Measurements from ENCODE around the gene KCNJ14.

Gene KCNJ14

DNA sequence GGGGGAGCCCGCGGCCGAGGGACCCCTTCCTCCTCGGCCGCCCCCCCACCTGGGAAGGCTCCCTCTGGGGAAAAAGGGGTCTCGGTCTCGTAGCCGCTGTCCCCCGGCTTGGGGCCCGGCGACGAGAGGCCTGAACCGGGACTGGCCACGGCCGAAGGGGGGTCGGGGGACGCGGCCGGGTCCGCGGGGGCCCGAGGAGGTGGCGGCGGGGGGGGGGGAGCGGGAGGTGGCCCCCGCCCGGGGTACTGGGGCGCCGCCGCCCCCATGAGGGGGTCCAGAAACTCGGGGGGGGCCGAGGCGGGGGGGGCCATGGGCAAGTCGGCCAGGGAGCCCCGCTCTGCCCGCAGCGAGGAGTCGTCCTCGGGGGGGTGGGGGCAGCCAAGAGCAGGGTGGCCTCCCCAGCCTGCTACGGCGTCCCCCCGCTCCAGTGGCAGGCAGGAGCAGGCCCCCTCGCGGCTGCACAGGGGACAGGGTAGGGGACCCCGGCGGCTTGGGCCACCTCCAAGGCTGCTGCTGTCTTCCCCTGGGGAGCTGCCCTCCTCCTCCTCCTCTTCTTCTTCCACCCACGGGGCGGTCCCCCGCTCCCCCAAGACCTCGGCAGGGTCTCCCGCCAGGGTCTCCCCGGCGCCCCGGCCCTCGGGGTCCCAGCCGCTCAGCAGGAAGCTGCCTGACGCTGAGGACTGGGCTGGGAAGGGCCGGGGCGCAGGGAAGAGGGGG is 43.4 kb downstream of the KCNJ14 start:
- Histone ChIP-seq H3K27me3 (replicated peaks in 2 of 5; ENCODE audit: control insufficient read depth in 4 of 5, insufficient read depth in 5 of 5, low read length in 4 of 5) (peaks cover 0 to 35% (median 3%) of the 10 kb centered on the region in 5 experiments), H3K36me3 (ENCODE audit: control insufficient read depth in 4 of 4, insufficient read depth in 4 of 4, low read length in 3 of 4) (no peaks in the 10 kb centered on the region), H3K9me3 (ENCODE audit: control extremely low read depth in 1 of 5, control insufficient read depth in 4 of 5, insufficient read depth in 2 of 5, low read depth in 1 of 5, low read length in 4 of 5) (no peaks in the 10 kb centered on the region), H3K4me3 (ENCODE audit: control insufficient read depth in 1 of 7, extremely low read depth in 1 of 7, insufficient read depth in 4 of 7, low read depth in 2 of 7, low read length in 6 of 7) (no peak overlapping the region), H3K27ac (ENCODE audit: insufficient read depth in 1 of 2, low read depth in 1 of 2, low read length in 2 of 2, poor library complexity in 1 of 2, severe bottlenecking in 2 of 2) (no peak overlapping the region), H3K4me1 (ENCODE audit: control extremely low read depth in 1 of 4, control insufficient read depth in 4 of 4, insufficient read depth in 4 of 4, low read length in 3 of 4) (peaks cover 0 to 32% (median 26%) of the 10 kb centered on the region in 4 experiments)
- 40% methylated on average over 39 of the region's 59 CpGs for WGBS (ENCODE audit: insufficient coverage)
- no peak for DNase-seq
- ChIA-PET CTCF (interaction anchor here (0.6 kb wide), 1 partner anchor 366 kb away, joined by 3 read pairs; no protein-coding TSS in a partner anchor), POLR2A (no interaction called here)

- H3K4me3 ChIP-seq (ENCODE audit: control insufficient read depth in 1 of 7, extremely low read depth in 1 of 7, insufficient read depth in 4 of 7, low read depth in 2 of 7, low read length in 6 of 7) = no peak overlapping the region
- POLR2A ChIA-PET = no interaction called here
- WGBS (ENCODE audit: insufficient coverage) = 81% methylated on average over 24 of the region's 44 CpGs
Measured at GRCh38 chr19:48499316-48500090, 44.1 kb downstream of the KCNJ14 start.

GRCh38 chr19:48500830-48501493 is 45.6 kb downstream of the KCNJ14 start:
- POLR2A ChIA-PET = no interaction called here
- peaks cover 0 to 17% (median 16%) of the 10 kb centered on the region in 4 experiments for H3K4me1 ChIP-seq (ENCODE audit: control extremely low read depth in 1 of 4, control insufficient read depth in 4 of 4, insufficient read depth in 4 of 4, low read length in 3 of 4)
- no peaks in the 10 kb centered on the region for H3K36me3 ChIP-seq (ENCODE audit: control insufficient read depth in 4 of 4, insufficient read depth in 4 of 4, low read length in 3 of 4)
- H3K4me3 ChIP-seq (ENCODE audit: control insufficient read depth in 1 of 7, extremely low read depth in 1 of 7, insufficient read depth in 4 of 7, low read depth in 2 of 7, low read length in 6 of 7) = peak overlapping the region in 5 of 7 experiments; percentile 13 to 66 (median 56)
- WGBS (ENCODE audit: insufficient coverage) = 74% methylated on average over 30 of the region's 32 CpGs
- DNase-seq = no peak
- H3K27ac ChIP-seq (ENCODE audit: insufficient read depth in 1 of 2, low read depth in 1 of 2, low read length in 2 of 2, poor library complexity in 1 of 2, severe bottlenecking in 2 of 2) = no peak overlapping the region
- CTCF ChIA-PET = interaction anchor here (1.1 kb wide), 1 partner anchor 8 kb away, joined by 4 read pairs; no protein-coding TSS in a partner anchor
- H3K27me3 ChIP-seq (replicated peaks in 2 of 5; ENCODE audit: control insufficient read depth in 4 of 5, insufficient read depth in 5 of 5, low read length in 4 of 5) = peaks cover 0 to 30% (median 0%) of the 10 kb centered on the region in 5 experiments
- H3K9me3 ChIP-seq (ENCODE audit: control extremely low read depth in 1 of 5, control insufficient read depth in 4 of 5, insufficient read depth in 2 of 5, low read depth in 1 of 5, low read length in 4 of 5) = no peaks in the 10 kb centered on the region

More at GRCh38 chr19:48499316-48500090, 44.1 kb downstream of the KCNJ14 start:
- H3K9me3 ChIP-seq (ENCODE audit: control extremely low read depth in 1 of 5, control insufficient read depth in 4 of 5, insufficient read depth in 2 of 5, low read depth in 1 of 5, low read length in 4 of 5) = no peaks in the 10 kb centered on the region
- CTCF ChIA-PET = no interaction called here
- DNase-seq = peak in 1 of 3 donors; percentile 43
- H3K27me3 ChIP-seq (replicated peaks in 2 of 5; ENCODE audit: control insufficient read depth in 4 of 5, insufficient read depth in 5 of 5, low read length in 4 of 5) = peaks cover 0 to 30% (median 0%) of the 10 kb centered on the region in 5 experiments
- H3K27ac ChIP-seq (ENCODE audit: insufficient read depth in 1 of 2, low read depth in 1 of 2, low read length in 2 of 2, poor library complexity in 1 of 2, severe bottlenecking in 2 of 2) = no peak overlapping the region
- no peaks in the 10 kb centered on the region for H3K36me3 ChIP-seq (ENCODE audit: control insufficient read depth in 4 of 4, insufficient read depth in 4 of 4, low read length in 3 of 4)
- H3K4me1 ChIP-seq (ENCODE audit: control extremely low read depth in 1 of 4, control insufficient read depth in 4 of 4, insufficient read depth in 4 of 4, low read length in 3 of 4) = peaks cover 0 to 25% (median 24%) of the 10 kb centered on the region in 4 experiments

DNA sequence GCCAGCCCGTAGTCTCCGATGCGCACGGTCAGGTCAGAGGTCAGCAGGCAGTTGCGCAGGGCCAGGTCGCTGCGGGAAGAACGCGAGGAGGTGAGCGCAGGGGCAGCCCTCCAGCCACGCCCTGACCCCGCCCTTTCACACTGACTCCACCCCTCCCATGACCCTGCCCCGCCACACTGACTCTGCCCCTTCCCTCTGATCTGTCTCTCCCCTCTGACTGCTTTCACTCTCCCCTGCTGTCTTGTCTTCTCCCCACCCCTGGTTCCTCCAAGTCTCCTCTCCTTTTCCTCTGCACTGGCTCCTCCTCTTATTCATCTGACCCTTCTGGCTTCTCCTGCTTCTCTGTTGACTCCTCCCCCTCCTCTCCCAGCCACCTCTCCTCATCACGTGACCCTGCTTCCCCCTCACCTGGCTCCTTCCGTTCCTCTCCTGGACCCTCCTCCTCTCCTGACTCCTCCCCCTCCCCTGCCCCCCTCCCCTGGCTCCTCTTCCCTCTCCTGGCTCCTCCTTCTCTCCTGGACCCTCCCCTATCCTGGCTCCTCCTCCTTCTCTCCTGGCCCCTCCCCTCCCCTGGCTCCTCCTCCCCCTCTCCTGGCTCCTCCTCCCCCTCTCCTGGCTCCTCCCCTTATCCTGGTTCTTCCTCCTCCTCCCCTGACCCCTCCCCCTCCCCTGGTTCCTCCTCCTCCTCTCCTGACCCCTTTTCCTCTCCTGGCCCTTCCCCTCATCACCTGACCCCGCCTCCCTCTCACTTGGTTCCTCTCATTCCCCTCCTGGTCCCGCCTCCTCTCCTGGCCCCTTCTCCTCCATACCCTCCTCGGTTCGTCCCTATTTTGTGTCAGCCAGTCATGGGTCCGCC is 46.3 kb downstream of the KCNJ14 start:
- H3K9me3 ChIP-seq (ENCODE audit: control extremely low read depth in 1 of 5, control insufficient read depth in 4 of 5, insufficient read depth in 2 of 5, low read depth in 1 of 5, low read length in 4 of 5) = no peaks in the 10 kb centered on the region
- CTCF ChIA-PET = interaction anchor here (1.1 to 1.5 kb wide), 3 partner anchors 9 to 85 kb away, joined by 4 to 5 read pairs (median 5); no protein-coding TSS in a partner anchor
- WGBS (ENCODE audit: insufficient coverage) = 15% methylated on average over 17 of the region's 20 CpGs
- POLR2A ChIA-PET = interaction anchor here (0.6 to 1.0 kb wide), 4 partner anchors 9 to 1162 kb away, joined by 3 to 4 read pairs (median 3); no protein-coding TSS in a partner anchor
- H3K27me3 ChIP-seq (replicated peaks in 2 of 5; ENCODE audit: control insufficient read depth in 4 of 5, insufficient read depth in 5 of 5, low read length in 4 of 5) = peaks cover 0 to 30% (median 0%) of the 10 kb centered on the region in 5 experiments
- no peak overlapping the region for H3K27ac ChIP-seq (ENCODE audit: insufficient read depth in 1 of 2, low read depth in 1 of 2, low read length in 2 of 2, poor library complexity in 1 of 2, severe bottlenecking in 2 of 2)
- H3K4me1 ChIP-seq (ENCODE audit: control extremely low read depth in 1 of 4, control insufficient read depth in 4 of 4, insufficient read depth in 4 of 4, low read length in 3 of 4) = peaks cover 0 to 17% (median 15%) of the 10 kb centered on the region in 4 experiments
- peak overlapping the region in 6 of 7 experiments; percentile 26 to 66 (median 58) for H3K4me3 ChIP-seq (ENCODE audit: control insufficient read depth in 1 of 7, extremely low read depth in 1 of 7, insufficient read depth in 4 of 7, low read depth in 2 of 7, low read length in 6 of 7)
- no peaks in the 10 kb centered on the region for H3K36me3 ChIP-seq (ENCODE audit: control insufficient read depth in 4 of 4, insufficient read depth in 4 of 4, low read length in 3 of 4)
- DNase-seq = peak; percentile 91 to 97 (median 96)

DNA sequence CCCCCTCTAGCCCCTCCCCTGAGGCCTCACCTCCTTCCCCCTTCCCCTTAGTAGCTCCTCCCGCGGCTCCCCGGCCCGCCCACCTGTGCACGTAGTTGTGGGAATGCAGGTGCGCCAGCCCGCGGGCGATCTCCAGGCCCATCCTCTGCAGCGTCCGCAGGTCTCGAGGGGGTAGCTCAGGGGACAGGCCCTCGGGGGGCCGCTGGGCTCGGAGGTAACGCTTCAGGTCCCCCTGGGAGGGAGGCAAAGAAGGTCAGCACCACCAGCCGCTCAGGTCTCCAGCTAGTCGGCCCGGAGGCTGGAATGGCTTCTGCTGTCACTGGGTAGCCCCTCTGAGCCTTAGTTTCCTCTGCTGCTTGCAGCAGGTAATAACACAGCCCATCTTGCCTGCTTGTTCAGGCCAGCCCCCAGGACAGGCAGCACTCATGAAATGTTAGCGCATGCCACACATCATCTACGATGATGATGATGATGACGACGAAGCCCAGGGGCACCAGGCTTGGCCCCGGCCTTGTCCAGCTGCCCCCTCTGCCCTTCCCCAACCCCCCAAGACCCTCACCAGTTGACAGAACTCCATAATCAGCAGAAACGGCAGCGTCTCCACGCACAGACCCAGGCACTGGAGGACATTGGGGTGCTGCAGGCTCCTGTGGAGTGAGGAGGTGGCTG is 47.1 kb downstream of the KCNJ14 start:
- peaks cover 0 to 23% (median 0%) of the 10 kb centered on the region in 5 experiments for H3K27me3 ChIP-seq (replicated peaks in 2 of 5; ENCODE audit: control insufficient read depth in 4 of 5, insufficient read depth in 5 of 5, low read length in 4 of 5)
- H3K9me3 ChIP-seq (ENCODE audit: control extremely low read depth in 1 of 5, control insufficient read depth in 4 of 5, insufficient read depth in 2 of 5, low read depth in 1 of 5, low read length in 4 of 5) = no peaks in the 10 kb centered on the region
- POLR2A ChIA-PET = interaction anchor here (0.6 to 1.0 kb wide), 4 partner anchors 9 to 1162 kb away, joined by 3 to 4 read pairs (median 3); no protein-coding TSS in a partner anchor
- WGBS (ENCODE audit: insufficient coverage) = 21% methylated on average over 23 of the region's 27 CpGs
- H3K4me1 ChIP-seq (ENCODE audit: control extremely low read depth in 1 of 4, control insufficient read depth in 4 of 4, insufficient read depth in 4 of 4, low read length in 3 of 4) = peaks cover 0 to 17% (median 15%) of the 10 kb centered on the region in 4 experiments
- H3K36me3 ChIP-seq (ENCODE audit: control insufficient read depth in 4 of 4, insufficient read depth in 4 of 4, low read length in 3 of 4) = no peaks in the 10 kb centered on the region
- no peak for DNase-seq
- H3K27ac ChIP-seq (ENCODE audit: insufficient read depth in 1 of 2, low read depth in 1 of 2, low read length in 2 of 2, poor library complexity in 1 of 2, severe bottlenecking in 2 of 2) = no peak overlapping the region
- peak overlapping the region in 4 of 7 experiments; percentile 23 to 66 (median 51) for H3K4me3 ChIP-seq (ENCODE audit: control insufficient read depth in 1 of 7, extremely low read depth in 1 of 7, insufficient read depth in 4 of 7, low read depth in 2 of 7, low read length in 6 of 7)
- CTCF ChIA-PET = interaction anchor here (1.1 to 1.5 kb wide), 2 partner anchors 12 to 84 kb away, joined by 5 read pairs; no protein-coding TSS in a partner anchor
